ENCODE results near the gene ZEB1.

GRCh38 chr10:31426401-31426800 lies 107.4 kb downstream of the ZEB1 start:
- no peak for TF ChIP-seq CTCF (IDR thresholded peaks at IDR 0.05)
- TF ChIP-seq EP300 (IDR thresholded peaks at IDR 0.05; ENCODE audit: low read depth): no peak
- TF ChIP-seq POLR2A (IDR thresholded peaks at IDR 0.05): no peak
- no peak for TF ChIP-seq POLR2AphosphoS5 (IDR thresholded peaks at IDR 0.05)

All from transverse colon (tissue), 4 donors.